PC-3 (cell line): ENCODE results near the gene KCNT1. TPM values are rescaled to one million over a fixed set of nuclear protein-coding genes. Genes with fewer than 3 reads are reported as not detected.

Source experiments
- ATAC-seq: fragments of 200-7000 bp; cut with Tn5 transposase; 2 replicates; pipeline ENCODE4 v1.9.1; 2020; ENCODE audit warnings: mild to moderate bottlenecking, moderate library complexity
- BruUV-seq: library from RNA; stranded (reverse); fragments of 400-500 nt; replicated peaks from 2 replicates; lab custom pipeline; 2021; lab: Mats Ljungman, UMichigan
- CTCF ChIA-PET: fragments of 300-600 bp; sonication (Branson Sonifier 250); formaldehyde crosslinking; loops from one replicate; lab custom pipeline; 2022; ENCODE audit warnings: antibody characterized with exemption; lab: Charles Lee
- POLR2A ChIA-PET: fragments of 300-600 bp; sonication (Branson Sonifier 250); formaldehyde crosslinking; loops from one replicate; lab custom pipeline; 2022; ENCODE audit warnings: antibody characterized with exemption; ENCODE audit not compliant: unreplicated experiment; lab: Charles Lee
- DNase-seq: peaks from one replicate; pipeline ENCODE4 v3.0.0-alpha.2; 2015
- H2AFZ ChIP-seq: fragments of 300-600 bp; sonication (generic); 2 replicates; pipeline ENCODE4 v1.6.0; 2016; ENCODE audit warnings: antibody characterized with exemption, low read length
- H3F3A ChIP-seq: fragments of 300-600 bp; sonication (generic); one replicate; pipeline ENCODE4 v1.6.0; 2017; ENCODE audit warnings: antibody characterized with exemption, low read length, control low read depth, mild to moderate bottlenecking; ENCODE audit not compliant: unreplicated experiment
- H3K27ac ChIP-seq: fragments of 300-600 bp; sonication (generic); 2 replicates; pipeline ENCODE4 v1.5.1; 2016; ENCODE audit warnings: mild to moderate bottlenecking, low read length
- H3K27me3 ChIP-seq: fragments of 300-600 bp; sonication (generic); 2 replicates; pipeline ENCODE4 v1.6.1; 2016; ENCODE audit warnings: low read length, mixed read lengths
- H3K36me3 ChIP-seq: fragments of 300-600 bp; sonication (generic); 2 replicates; pipeline ENCODE4 v1.6.1; 2016; ENCODE audit warnings: low read depth, mixed run types, low read length, mixed read lengths
- H3K4me1 ChIP-seq: fragments of 300-600 bp; sonication (generic); 2 replicates; pipeline ENCODE4 v1.5.1; 2016; ENCODE audit warnings: low read length; ENCODE audit not compliant: insufficient read depth
- H3K4me2 ChIP-seq: fragments of 300-600 bp; sonication (generic); 2 replicates; pipeline ENCODE4 v1.6.0; 2016; ENCODE audit warnings: low read length
- H3K4me3 ChIP-seq: fragments of 300-600 bp; sonication (generic); 2 replicates; pipeline ENCODE4 v1.5.1; 2016; ENCODE audit warnings: mild to moderate bottlenecking, low read length, mixed read lengths
- H3K79me2 ChIP-seq: fragments of 300-600 bp; sonication (generic); 2 replicates; pipeline ENCODE4 v1.6.1; 2017; ENCODE audit warnings: low read length, mixed read lengths
- H3K9ac ChIP-seq: fragments of 300-600 bp; sonication (generic); 2 replicates; pipeline ENCODE4 v1.6.0; 2016; ENCODE audit warnings: mild to moderate bottlenecking, low read length
- H3K9me2 ChIP-seq: fragments of 300-600 bp; sonication (generic); replicated peaks from 2 replicates; pipeline ENCODE4 v1.6.1; 2016; ENCODE audit warnings: mixed run types, low read length, mixed read lengths
- H3K9me3 ChIP-seq: fragments of 300-600 bp; sonication (generic); 2 replicates; pipeline ENCODE4 v1.6.1; 2016; ENCODE audit warnings: low read length, mixed read lengths
- H4K20me1 ChIP-seq: fragments of 300-600 bp; sonication (generic); 2 replicates; pipeline ENCODE4 v1.6.1; 2016; ENCODE audit warnings: low read length, mixed read lengths
- EZH2 ChIP-seq: fragments of 300-600 bp; sonication (generic); IDR thresholded peaks from one replicate; pipeline ENCODE4 v1.6.1; 2017; ENCODE audit warnings: antibody characterized with exemption, mild to moderate bottlenecking, low read length; ENCODE audit not compliant: unreplicated experiment
- EZH2phosphoT487 ChIP-seq: fragments of 300-600 bp; sonication (generic); IDR thresholded peaks from 2 replicates; pipeline ENCODE4 v1.6.1; 2018; ENCODE audit warnings: mild to moderate bottlenecking, antibody characterized with exemption, low read length, borderline replicate concordance
- intact Hi-C: fragments of 100-400 bp; cut with micrococcal nuclease; formaldehyde crosslinking; loops from 2 replicates; pipeline ENCODE4 v1.9.0; 2023
- total RNA-seq: library from RNA; depleted of rRNA; stranded (reverse); fragments of >200 nt; gene quantifications from 2 replicates; pipeline ENCODE4 v1.2.3, GENCODE V29; 2014
- TF ChIP-seq, protein P1 (sequence below): fragments of 300-600 bp; sonication (generic); conservative IDR thresholded peaks from 2 replicates; pipeline ENCODE4 v1.5.1; 2017; ENCODE audit warnings: antibody characterized with exemption, low read depth, mild to moderate bottlenecking, low read length

The KCNT1 gene
- total RNA-seq, 1 experiment from 2014 or later, result not detected

DNA sequence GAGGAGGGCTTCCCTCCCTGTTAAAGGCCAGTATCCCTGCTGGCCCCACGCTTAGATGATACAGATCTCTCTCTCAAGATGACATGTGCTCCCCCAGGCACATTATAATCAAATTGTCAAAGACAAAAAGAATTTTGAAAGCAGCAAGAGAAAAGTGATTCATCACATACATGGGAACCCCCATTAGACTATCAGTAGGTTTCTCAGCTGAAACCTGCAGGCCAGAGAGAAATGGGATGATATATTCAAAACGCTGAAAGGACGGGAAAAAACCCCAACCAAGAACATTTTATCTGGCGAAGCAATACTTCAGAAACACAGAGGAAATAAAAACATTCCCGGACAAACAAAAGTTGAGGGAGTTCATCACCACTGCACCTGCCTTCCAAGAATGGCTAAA, 126.7 kb downstream of the KCNT1 start:
- H3K4me1 ChIP-seq, result no peaks in the 10 kb centered on the region
- no peaks in the 10 kb centered on the region for H3K9me2 ChIP-seq
- H3K27ac ChIP-seq, result no peak overlapping the region
- H3K4me2 ChIP-seq, result no peak overlapping the region
- intact Hi-C loops, result no loop called here
- 0 out of 2 replicates have a peak, but pooled peaks cover 4% of the 10 kb centered on the region for H3K79me2 ChIP-seq
- POLR2A ChIA-PET, result no interaction called here
- H3K9ac ChIP-seq, result no peak overlapping the region
- H2AFZ ChIP-seq, result no peak overlapping the region
- no peaks in the 10 kb centered on the region for H4K20me1 ChIP-seq
- CTCF ChIA-PET, result no interaction called here
- H3K36me3 ChIP-seq, result 0 out of 2 replicates have a peak, but pooled peaks cover under 1% of the 10 kb centered on the region
- TF ChIP-seq EZH2 (no peak), EZH2phosphoT487 (no peak)
- TF ChIP-seq, protein P1, sequence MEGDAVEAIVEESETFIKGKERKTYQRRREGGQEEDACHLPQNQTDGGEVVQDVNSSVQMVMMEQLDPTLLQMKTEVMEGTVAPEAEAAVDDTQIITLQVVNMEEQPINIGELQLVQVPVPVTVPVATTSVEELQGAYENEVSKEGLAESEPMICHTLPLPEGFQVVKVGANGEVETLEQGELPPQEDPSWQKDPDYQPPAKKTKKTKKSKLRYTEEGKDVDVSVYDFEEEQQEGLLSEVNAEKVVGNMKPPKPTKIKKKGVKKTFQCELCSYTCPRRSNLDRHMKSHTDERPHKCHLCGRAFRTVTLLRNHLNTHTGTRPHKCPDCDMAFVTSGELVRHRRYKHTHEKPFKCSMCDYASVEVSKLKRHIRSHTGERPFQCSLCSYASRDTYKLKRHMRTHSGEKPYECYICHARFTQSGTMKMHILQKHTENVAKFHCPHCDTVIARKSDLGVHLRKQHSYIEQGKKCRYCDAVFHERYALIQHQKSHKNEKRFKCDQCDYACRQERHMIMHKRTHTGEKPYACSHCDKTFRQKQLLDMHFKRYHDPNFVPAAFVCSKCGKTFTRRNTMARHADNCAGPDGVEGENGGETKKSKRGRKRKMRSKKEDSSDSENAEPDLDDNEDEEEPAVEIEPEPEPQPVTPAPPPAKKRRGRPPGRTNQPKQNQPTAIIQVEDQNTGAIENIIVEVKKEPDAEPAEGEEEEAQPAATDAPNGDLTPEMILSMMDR, result no peak
- DNase-seq (no peak), ATAC-seq (no peak)
- no TSS peak for BruUV-seq
- H3K4me3 ChIP-seq, result no peak overlapping the region
- H3K9me3 ChIP-seq, result no peaks in the 10 kb centered on the region
- no peaks in the 10 kb centered on the region for H3F3A ChIP-seq
- no peaks in the 10 kb centered on the region for H3K27me3 ChIP-seq

- Histone ChIP-seq H3K9me2 (no peaks in the 10 kb centered on the region), H3K9ac (no peak overlapping the region), H2AFZ (no peak overlapping the region), H4K20me1 (no peaks in the 10 kb centered on the region), H3K4me2 (no peak overlapping the region), H3F3A (no peaks in the 10 kb centered on the region), H3K4me1 (no peaks in the 10 kb centered on the region), H3K27ac (no peak overlapping the region), H3K9me3 (no peaks in the 10 kb centered on the region), H3K27me3 (no peaks in the 10 kb centered on the region), H3K36me3 (no peaks in the 10 kb centered on the region), H3K4me3 (no peak overlapping the region), H3K79me2 (0 out of 2 replicates have a peak, but pooled peaks cover 4% of the 10 kb centered on the region)
- CTCF ChIA-PET, result no interaction called here
- no peak for DNase-seq
- TF ChIP-seq EZH2phosphoT487 (no peak), EZH2 (no peak)
- TF ChIP-seq, protein P1, result no peak
- POLR2A ChIA-PET, result no interaction called here
- no TSS peak for BruUV-seq
- intact Hi-C loops, result no loop called here
- ATAC-seq, result no peak
Measured at GRCh38 chr9:135830496-135830895, 128.5 kb downstream of the KCNT1 start.

DNA sequence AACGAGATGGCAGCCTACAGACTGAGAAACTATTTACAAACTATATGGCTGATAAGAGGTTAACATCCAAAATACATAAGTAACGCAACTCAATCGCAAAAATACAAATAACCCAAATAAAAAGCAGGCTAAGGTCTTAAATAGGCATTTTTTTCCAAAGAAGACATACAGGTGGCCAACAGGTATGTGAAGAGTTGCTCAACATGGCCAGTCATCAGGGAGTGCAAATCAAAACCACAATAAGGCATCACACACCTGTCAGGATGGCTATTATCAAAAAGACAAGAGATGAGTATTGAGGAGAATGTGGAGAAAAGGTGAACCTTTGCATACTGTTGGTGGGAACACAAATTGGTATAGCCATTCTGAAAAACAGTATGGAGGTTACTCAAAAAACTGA, 131.9 kb downstream of the KCNT1 start:
- Histone ChIP-seq H3K9me3 (no peaks in the 10 kb centered on the region), H3K36me3 (no peaks in the 10 kb centered on the region), H3K4me2 (no peak overlapping the region), H3K4me3 (no peak overlapping the region), H4K20me1 (no peaks in the 10 kb centered on the region), H3K9me2 (no peaks in the 10 kb centered on the region), H3K79me2 (0 out of 2 replicates have a peak, but pooled peaks cover 4% of the 10 kb centered on the region), H3K9ac (no peak overlapping the region), H3F3A (no peaks in the 10 kb centered on the region), H2AFZ (no peak overlapping the region), H3K27me3 (no peaks in the 10 kb centered on the region), H3K4me1 (no peaks in the 10 kb centered on the region), H3K27ac (no peak overlapping the region)
- no peak for DNase-seq
- BruUV-seq, result no TSS peak
- intact Hi-C loops, result no loop called here
- no peak for ATAC-seq
- POLR2A ChIA-PET, result no interaction called here
- CTCF ChIA-PET, result no interaction called here
- TF ChIP-seq, protein P1, result no peak
- TF ChIP-seq EZH2 (no peak), EZH2phosphoT487 (no peak)
